ENCODE measurements around the gene FAM210B.

GRCh38 chr20:56363491-56363890 lies 4.7 kb downstream of the FAM210B start:
- TF ChIP-seq CTCF (IDR thresholded peaks at IDR 0.05; ENCODE audit: insufficient read depth, low read length, poor library complexity, severe bottlenecking) (no peak), EZH2phosphoT487 (conservative IDR thresholded peaks at IDR 0.05; ENCODE audit: low read length) (no peak)
